ENCODE data around the gene ENDOV.

ENDOV gene

DNA sequence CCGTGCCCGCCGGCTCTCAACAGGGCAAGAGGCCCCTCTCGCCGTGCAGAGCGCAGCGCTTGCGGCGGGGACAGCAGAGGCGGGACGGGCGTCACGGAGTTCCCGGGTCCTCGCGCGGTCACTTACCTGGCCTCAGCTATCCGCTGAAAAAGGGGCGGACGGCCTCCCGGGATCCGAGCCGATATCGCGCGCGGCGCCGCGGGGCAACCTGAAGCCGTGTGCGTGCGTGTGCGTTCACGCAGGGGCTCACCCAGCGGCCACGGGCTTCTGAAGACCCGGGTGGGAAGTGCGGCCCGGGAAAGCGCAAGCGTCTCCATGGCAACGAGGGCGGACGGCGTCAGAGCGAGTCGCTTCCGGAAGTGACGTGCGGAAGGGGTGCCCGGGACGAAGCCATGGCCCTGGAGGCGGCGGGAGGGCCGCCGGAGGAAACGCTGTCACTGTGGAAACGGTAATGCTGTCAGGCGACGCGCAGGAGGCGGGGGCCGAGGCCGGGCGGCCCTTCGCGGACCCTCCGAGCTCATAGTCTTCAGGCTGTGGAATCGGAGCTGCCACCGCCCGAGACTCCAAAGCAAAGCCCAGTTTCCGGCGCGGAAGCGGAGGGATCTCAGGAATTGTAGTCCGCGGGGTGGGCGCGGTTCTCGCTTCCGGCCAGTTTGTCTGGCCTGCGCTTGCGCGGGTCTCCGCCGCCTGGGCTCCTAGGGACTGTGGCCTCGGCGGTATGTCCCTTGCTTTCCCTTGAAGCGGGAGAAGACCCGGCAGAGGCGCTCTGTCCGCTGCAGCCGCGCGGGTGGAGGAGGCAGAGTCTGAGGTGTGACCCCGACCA lies at the start of gene ENDOV:
Gene ENDOV, plus strand, starts transcription at position 365 of the 823 bp plus-strand sequence. Its CDS starts 28 bp downstream, at position 393.
- DNase-seq, result peak; percentile 73 to 92

DNA sequence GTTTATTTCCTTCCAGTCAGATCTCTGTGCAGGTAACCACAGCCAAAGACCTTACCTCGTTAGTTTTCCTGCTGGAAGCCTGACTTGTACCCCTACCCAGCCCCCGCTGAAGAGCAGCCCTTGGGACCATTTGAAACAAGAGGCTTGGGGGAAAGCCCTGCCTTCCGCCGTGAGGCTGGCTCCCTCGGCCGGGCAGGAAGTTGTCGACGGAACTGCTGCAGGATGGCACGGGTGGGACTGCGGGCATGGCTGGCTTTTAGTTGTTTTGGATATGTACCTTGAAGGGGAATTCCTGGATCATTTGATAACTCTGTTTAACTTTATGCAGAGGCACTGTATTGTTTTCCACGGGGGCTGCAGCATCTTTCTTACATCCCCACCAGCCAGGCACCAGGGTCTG lies 49.0 kb upstream of the ENDOV start:
- no peak for DNase-seq

DNA sequence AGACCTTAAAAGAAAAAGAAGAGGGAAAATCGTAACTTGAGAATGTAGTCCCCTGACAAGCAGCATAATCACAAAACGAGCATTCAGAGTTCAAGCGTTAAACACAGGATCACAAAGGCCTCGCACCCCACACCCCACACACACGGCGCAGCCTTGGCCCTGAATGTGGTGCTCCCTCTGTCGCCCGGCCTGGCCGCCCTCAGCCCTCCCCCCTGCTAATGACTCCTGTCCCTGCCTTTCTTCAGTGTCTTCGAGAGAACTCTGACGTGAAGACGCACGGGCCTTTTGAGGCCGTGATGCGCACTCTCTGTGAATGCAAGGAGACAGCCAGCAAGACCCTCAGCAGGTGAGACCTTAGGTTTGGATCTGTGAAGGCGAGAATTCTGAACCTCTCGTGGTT lies 47.5 kb upstream of the ENDOV start:
- no peak for DNase-seq

DNA sequence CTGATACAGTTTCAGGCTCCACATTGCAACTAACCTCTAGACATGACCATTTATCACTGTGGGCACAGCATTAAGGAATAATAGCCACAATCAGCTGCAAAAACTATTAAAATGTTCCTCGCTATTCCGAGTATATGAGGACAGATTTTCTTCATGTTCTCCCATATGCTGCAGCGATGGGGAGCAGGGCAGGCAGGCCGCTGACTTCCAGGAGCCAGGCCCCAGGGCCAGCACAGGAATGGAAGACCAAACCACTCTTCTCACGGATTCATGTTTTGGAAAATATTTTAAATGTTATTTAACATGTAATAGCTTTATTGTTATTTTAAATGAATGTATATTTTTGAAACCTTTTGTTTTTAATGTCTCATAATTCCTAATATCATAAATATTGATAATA lies 43.8 kb upstream of the ENDOV start:
- DNase-seq, result no peak

DNA sequence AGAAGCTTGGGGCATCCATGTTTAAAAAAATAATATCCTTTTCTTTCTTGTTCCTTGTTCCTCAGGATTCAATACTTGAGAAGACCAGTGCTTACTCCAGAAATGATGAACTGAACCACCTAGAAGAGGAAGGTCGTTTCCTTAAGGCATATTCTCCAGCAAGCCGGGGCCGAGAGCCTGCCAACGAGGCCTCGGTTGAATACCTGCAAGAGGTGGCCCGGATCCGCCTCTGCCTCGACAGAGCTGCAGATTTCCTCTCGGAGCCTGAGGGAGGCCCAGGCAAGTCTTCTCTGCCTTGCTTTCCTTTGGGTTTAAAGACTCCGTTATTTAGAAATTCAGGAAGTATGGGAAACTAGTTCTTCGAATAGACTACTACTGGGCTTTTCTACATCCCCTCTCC lies 42.5 kb upstream of the ENDOV start:
- no peak for DNase-seq

DNA sequence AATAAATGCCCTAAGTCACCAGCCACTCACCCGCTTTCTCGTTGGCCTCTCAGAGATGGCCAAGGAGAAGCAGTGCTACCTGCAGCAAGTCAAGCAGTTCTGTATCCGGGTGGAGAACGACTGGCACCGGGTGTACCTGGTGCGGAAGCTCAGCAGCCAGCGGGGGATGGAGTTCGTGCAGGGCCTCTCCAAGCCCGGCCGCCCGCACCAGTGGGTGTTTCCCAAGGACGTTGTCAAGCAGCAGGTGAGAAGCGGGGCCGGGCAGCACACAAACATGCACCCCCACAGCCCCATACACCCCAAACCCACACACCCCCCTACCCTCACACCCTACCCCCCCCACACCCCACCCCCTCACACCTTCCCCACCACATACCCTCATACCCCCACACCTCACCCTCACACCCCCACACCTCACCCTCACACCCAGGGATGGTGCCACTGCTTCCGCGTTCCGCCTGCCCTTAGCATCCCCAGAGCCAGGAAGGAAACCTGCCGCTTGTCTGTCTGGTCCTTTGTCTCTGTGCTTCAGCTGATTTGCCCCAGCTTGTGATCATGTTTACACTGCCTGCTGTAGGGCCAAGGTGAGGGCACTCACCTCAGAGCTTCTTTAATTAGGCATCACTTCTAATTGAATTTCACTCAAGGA lies 41.9 kb upstream of the ENDOV start:
- no peak for DNase-seq

DNA sequence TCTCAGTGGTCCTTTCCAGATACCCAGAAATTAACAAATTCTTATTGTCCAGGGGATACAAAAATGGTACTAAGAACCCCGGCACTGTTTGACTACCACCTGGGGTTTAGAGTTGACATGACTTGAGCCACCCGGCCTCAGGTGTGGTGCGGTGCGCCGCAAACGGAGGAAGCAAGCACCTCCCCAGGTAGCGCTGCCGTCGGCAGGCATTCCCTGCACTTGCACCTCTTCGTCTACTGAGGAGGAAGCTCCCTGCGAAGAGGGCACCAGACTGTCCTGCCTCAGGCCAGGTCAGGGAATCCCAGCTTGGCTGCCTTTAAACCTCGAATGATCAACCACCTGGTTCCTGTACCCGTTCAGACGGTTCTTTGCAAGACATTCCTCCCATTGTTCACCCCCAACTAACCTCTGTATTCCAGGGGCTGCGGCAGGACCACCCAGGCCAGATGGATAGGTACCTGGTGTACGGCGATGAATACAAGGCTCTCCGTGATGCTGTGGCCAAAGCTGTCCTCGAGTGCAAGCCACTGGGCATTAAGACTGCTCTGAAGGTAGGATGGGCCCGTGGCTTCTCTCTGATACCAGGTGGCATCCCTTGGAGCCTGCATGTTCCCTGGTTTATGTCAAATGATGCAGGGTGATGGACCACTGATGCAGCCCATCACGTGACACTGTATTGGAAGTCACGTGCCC lies 40.8 kb upstream of the ENDOV start:
- DNase-seq, result no peak

DNA sequence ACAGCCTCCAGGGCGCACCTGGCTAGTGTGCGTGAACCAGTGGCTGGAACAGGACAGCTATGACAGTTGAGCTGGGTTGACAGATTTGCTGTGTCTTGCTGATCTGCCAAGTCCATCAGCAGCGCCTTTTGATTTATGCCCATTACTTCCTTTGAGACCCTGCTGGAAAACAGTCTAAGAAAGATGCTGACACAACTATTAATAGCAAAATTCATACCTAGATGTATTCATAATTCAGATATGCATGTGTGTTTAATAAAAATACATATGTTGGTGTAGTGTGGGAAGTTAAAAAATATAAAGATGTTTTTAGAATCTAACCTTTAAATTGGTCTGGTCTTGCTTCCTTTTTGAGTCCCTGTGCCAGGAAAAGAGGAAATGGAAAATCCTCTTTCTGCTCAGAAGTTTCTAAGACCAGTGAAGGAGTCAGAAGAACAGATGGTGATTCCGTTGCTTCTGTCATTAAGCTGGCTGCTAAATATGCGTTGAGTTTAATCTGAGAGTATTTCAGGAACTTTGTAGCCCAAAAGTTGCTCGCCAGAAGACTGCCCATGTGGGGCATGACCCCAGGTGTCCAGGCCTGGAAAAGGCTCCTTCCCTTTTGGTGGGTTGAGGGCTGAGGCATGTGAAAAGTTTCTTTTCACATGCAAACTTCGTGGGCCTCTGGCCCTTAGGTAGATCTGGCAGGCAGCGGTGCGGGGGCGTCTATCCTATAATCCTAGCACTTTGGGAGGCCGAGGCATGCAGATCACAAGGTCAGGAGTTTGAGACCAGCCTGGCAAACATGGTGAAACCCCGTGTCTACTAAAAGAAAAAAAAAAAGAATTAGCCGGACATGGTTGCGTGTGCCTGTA lies 40.0 kb upstream of the ENDOV start:
- DNase-seq, result no peak

DNA sequence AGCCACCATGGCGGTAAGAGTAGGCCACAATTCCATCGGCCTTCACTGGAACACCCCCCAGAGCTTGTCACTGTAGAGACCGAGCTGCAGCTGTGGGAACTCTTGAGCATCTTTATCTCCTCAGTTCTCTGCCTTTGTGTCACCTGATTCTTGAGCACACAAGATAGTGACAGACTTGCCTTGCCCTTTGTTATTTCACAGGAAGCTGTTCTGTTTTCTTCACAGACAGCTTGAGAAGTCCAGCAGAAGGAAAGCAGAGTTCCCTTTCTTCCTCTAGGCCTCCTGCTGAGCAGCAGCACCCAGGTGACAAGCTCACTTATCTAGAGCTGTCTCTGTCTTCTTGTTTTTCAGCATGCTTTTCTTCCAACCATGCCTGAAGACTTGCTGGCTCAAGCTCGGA lies 38.4 kb upstream of the ENDOV start:
- DNase-seq, result no peak

DNA sequence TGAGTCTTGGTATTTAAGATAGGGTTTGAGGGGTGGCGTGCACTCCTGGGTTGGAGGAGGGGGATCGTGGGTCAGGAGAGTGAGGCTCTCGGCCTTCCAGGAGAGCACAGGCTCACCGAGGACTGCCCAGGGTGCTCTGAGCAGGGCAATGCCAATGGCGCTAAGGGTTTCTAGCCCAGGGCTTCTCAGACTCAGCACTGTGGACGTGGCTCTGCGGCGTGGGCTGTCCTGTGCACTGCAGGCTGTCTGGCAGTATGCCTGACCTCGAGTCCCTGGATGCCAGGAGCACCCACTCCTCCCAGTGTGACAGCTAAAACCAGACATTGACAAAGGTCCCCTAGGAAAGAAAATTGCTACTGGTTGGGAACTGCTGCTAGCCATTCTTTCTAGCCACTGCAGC lies 37.2 kb upstream of the ENDOV start:
- no peak for DNase-seq

DNA sequence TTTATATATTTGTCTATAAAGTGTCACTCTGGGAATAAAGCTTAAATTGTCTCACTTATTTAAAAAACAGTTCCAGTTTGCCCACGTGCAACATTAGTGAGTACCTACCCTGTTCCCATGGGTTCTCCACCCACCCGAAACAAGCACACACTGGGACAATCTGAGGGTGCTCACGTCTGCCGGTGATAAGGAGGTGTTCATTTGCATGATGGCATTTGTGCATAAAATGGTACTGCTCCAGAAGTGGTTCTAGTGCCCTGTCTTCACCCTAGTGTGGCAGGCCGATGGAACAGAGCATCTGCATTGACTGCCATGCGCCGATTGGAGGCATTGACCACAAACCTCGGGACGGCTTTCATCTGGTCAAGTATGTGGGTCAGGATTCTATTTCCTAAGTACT lies 35.6 kb upstream of the ENDOV start:
- no peak for DNase-seq

DNA sequence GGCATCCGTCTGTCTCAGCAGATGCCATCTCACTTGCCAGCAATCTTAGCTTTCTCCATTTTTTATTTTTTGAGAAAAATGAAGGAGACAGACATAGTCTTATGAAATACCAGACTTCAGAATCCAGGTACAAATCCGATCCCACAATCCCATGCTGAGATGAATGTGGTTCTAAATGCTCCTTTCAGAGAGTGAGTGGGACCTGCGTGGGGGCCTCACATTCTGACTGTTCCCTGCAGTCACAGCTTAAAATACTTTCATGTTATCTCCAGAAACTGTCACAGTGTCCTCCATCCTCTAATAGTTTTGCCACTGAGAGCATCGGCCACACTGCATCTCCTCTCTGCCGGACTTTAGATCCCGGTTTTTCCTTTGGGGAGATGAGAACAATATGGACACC lies 34.9 kb upstream of the ENDOV start:
- DNase-seq, result no peak

DNA sequence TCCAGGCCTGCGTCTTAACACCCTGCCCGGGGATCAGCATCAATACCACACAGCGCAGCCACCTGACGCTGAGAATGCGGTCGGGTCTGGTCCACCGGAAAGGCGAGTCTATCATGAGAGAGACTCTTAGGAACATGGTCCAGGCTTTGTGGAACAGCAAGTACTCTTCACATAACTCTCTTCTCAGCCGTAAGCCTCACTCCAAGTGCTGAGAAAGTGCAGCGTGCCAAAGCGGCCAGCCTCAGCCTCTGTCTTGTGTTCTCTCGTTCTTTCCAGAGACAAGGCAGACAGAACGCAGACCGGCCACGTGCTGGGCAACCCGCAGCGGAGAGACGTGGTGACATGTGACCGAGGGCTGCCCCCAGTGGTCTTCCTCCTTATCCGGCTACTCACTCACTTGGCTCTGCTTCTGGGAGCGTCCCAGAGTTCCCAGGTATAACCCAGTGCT lies 34.4 kb upstream of the ENDOV start:
- no peak for DNase-seq

DNA sequence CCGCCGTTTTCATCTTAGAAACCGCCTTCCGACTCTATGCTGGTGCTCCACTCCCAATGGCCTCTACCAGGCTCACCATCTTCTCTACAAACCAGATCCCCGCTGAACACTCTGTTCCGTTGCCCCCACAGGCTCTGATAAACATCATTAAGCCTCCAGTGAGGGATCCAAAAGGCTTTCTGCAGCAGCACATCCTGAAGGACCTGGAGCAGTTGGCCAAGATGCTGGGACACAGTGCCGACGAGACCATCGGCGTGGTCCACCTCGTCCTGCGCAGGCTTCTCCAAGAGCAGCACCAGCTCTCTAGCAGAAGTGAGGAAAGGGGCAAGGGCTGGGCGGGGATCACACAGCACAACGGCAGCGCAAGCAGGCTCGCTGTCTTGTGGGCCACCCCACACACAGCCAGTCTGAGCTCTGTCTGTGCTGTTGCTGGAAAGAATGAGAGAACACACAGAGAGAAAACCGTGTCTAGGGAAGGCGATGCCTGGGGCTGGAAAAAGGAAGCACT lies 33.5 kb upstream of the ENDOV start:
- no peak for DNase-seq

DNA sequence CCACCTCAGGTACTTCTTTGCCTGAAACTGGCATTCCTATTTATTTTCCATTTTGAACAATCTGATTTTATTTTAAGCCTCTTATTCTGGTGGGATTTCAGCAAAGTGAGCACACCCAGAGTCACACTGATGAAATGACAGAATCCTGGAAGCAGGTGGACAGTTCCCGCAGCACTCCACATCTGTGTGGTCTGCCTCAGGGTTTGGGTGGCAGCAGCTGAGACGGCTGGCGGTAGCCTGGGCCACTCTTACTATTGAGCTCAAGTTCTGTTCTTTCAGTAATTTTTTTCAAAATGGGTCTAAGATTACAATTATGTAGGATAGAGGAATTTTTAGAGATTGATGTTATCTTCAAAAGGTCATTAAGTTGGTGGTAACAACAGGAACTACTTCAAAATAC lies 32.5 kb upstream of the ENDOV start:
- DNase-seq, result no peak

DNA sequence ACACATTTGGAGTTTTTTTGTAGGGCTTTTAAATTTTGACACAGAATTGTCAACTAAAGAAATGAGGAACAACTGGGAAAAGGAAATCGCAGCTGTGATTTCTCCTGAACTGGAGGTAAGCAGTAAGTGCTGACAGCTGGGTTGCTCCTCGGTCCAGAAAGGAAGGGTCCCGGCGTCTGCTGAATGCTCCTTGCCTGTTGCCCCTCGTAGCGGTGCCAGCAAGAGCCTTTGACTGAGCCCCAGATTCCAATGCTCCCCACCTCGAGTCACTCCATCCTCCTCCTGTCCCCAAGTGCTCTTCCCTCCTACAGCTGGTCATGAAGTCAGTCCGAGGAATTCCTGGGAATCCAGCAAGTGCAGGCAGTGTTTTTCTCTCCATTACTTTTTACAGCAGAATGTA lies 32.0 kb upstream of the ENDOV start:
- DNase-seq, result no peak

DNA sequence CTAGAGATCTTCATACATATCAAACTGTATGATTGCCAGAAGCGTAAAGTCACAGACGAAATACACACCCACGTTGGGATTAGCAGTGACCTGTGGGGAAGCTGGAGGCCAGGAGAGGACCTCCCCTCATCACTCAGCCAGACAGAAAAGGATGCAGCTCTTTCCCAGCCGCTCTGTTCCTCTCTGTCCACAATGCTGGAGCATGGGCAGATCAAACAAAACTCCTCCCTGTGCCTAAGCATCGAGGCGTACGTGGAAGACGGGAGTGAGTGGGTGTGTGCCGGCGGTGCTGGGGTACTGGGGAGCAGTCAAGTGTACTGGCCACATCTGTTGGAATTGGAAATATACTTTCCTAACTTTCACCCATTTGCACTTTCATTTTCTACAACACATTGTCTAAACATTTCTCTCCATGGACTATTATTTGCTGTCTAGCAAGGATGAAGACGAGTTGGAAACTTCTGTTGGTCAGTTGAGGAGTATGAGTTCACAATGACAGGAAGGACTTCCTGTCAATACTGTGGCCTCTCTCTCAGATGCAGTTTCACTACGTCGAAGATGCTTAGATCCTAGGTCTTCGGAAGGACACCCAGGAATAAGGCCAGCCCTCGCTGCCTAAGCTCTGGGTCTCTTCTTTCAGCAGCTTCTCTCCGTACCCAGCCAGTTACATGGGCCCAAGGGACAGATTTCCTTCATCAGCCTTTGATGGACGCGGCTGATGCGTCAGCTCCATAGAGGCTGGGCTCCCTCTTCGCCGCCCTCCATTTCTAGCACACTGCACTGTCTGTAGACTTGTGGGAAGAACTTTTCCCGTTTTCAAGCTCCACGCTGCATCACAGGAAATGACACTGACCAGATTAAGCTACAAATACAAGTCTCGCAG lies 30.6 kb upstream of the ENDOV start:
- DNase-seq, result no peak

DNA sequence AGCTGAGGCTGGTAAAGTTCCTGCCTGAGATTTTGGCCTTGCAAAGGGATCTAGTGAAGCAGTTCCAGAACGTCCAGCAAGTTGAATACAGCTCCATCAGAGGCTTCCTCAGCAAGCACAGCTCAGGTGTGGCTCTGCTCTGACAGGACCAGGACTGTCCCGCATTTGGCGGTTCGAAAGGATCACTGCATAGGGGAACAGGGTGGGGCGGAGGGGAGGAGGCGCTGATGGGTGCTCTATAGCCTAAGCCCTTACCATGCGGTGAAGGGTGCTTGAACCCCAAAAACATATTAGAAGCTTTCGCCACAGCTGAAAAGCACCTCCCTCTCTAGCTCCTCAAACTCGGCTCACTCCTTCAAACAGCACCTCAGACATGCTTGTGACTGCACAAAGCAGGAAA lies 29.9 kb upstream of the ENDOV start:
- no peak for DNase-seq

DNA sequence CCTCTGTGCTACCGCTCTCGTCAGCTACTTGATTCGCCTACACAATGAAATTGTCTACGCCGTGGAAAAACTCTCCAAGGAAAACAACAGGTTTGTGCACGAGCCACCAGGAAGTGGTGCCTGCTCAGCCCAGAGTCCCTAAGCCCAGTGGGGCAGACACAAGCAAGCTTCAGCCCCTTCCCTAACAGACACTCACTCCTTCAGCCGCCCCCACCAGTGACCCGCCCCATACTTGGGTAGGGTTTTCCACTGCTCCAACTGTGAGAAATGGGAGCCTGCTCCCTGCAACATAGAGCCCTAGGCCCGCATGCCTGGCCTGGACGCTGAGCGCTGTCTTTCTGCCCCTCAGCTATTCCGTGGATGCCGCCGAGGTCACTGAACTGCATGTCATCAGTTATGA lies 28.6 kb upstream of the ENDOV start:
- no peak for DNase-seq

DNA sequence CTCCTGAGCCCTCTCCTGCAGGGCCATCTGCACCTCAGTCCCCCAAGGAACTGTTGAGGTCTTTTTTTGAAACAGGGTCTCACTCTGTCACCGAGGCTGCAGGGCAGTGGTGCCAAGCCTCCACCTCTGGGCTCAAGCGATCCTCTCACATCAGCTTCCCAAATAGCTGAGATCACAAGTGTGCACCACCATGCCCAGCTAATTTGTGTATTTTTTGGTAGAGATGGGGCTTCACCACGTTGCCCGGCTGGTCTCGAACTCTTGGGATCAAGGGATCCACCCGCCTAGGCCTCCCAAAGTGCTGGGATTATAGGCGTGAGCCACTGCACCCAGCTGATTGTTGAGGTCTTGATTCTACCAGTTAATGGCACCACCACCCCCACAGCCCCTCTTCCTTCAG lies 27.9 kb upstream of the ENDOV start:
- no peak for DNase-seq

DNA sequence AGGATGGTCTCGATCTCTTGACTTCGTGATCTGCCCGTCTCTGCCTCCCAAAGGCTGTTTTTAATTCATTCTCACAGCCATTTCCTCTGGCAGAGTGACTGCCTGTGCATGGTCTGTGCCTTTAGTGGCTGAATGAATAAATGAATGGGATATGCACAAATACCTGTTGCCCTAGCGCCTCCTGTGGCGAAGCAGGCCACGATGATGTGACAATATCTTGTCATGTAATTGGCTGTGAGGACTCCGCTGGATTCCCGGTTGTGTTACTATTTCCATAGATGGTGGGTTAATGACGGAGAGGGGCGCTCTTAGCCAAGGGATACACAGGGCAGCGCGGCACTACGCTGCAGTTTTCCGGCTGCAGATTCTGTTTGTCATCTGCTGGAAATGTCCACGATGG lies 26.8 kb upstream of the ENDOV start:
- no peak for DNase-seq

DNA sequence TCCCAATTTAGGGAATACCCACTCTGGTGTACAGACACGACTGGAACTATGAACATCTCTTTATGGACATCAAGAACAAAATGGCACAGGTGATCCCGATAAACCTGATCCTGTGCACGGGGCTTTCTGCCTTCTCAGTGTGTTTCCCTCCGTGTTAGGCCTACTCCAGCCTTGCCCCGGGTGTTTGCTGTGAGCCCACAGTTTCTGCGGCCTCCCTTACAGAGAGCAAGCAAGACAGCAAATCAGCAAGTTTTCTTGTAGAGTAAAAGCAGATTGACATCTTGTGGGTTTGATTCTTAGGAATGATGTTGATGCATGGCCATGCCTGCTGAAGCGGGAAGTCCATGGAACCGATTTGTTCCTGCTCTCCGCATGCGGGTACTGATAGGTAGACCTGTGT lies 26.4 kb upstream of the ENDOV start:
- DNase-seq, result no peak

All from NCI-H187 (cell line).